ENCODE data around the gene SNN. TPM values are rescaled to one million over a fixed set of nuclear protein-coding genes. Genes with fewer than 3 reads are reported as not detected.

SNN gene
- total RNA-seq, 1 donor from 2014 or later, result 47.2 TPM

- DNase-seq (ENCODE audit: low spot score), result no peak
Observed at GRCh38 chr16:11635113-11635652, 33.1 kb upstream of the SNN start.

- no peak for DNase-seq (ENCODE audit: low spot score)
Observed at GRCh38 chr16:11635679-11636171, 32.5 kb upstream of the SNN start.

- DNase-seq (ENCODE audit: low spot score), result no peak
Observed at GRCh38 chr16:11636172-11636721, 32.0 kb upstream of the SNN start.

- no peak for DNase-seq (ENCODE audit: low spot score)
Observed at GRCh38 chr16:11637320-11637719, 30.9 kb upstream of the SNN start.

- DNase-seq (ENCODE audit: low spot score), result no peak
Observed at GRCh38 chr16:11638140-11638539, 30.1 kb upstream of the SNN start.

- DNase-seq (ENCODE audit: low spot score), result no peak
Observed at GRCh38 chr16:11639008-11639562, 29.2 kb upstream of the SNN start.

GRCh38 chr16:11639925-11640899 lies 28.0 kb upstream of the SNN start:
- DNase-seq (ENCODE audit: low spot score), result no peak

- DNase-seq (ENCODE audit: low spot score), result no peak
Observed at GRCh38 chr16:11640987-11641817, 27.1 kb upstream of the SNN start.

- DNase-seq (ENCODE audit: low spot score), result no peak
Observed at GRCh38 chr16:11642765-11643116, 25.5 kb upstream of the SNN start.

GRCh38 chr16:11649276-11649675 lies 19.0 kb upstream of the SNN start:
- no peak for DNase-seq (ENCODE audit: low spot score)

- no peak for DNase-seq (ENCODE audit: low spot score)
Observed at GRCh38 chr16:11650641-11651591, 17.3 kb upstream of the SNN start.

GRCh38 chr16:11651796-11652195 lies 16.5 kb upstream of the SNN start:
- no peak for DNase-seq (ENCODE audit: low spot score)

- DNase-seq (ENCODE audit: low spot score), result no peak
Observed at GRCh38 chr16:11655655-11656054, 12.6 kb upstream of the SNN start.

GRCh38 chr16:11657556-11657955 lies 10.7 kb upstream of the SNN start:
- DNase-seq (ENCODE audit: low spot score), result no peak

- DNase-seq (ENCODE audit: low spot score), result no peak
Observed at GRCh38 chr16:11658896-11659708, 9.2 kb upstream of the SNN start.

GRCh38 chr16:11660565-11660964 lies 7.7 kb upstream of the SNN start:
- DNase-seq (ENCODE audit: low spot score), result no peak

- DNase-seq (ENCODE audit: low spot score), result no peak
Observed at GRCh38 chr16:11662582-11662981, 5.7 kb upstream of the SNN start.

GRCh38 chr16:11665071-11665491 lies 3.2 kb upstream of the SNN start:
- DNase-seq (ENCODE audit: low spot score), result no peak

Measured in mesenteric fat pad (tissue), 1 donor.